ENCODE data around the gene TOLLIP.
"Not testable (repeated sequence)": the region's sequence is repeated elsewhere in the genome, so short reads cannot be mapped to it uniquely, and the experiment has no call there.

Gene TOLLIP

GRCh38 chr11:1279674-1280055, 29.8 kb downstream of the TOLLIP start:
- DNase-seq: no peak

- no peak for DNase-seq
These were observed 30.4 kb downstream of the TOLLIP start for GRCh38 chr11:1278766-1279673.

- DNase-seq: no peak
These were observed 31.4 kb downstream of the TOLLIP start for GRCh38 chr11:1277936-1278512.

GRCh38 chr11:1276866-1277615, 32.4 kb downstream of the TOLLIP start:
- no peak for DNase-seq

- no peak for DNase-seq
These were observed 33.2 kb downstream of the TOLLIP start for GRCh38 chr11:1276041-1276790.

- no peak for DNase-seq
These were observed 34.4 kb downstream of the TOLLIP start for GRCh38 chr11:1275021-1275420.

GRCh38 chr11:1274501-1274900, 34.9 kb downstream of the TOLLIP start:
- DNase-seq: peak in 1 of 2 experiments; percentile 11

- no peak for DNase-seq
These were observed 36.9 kb downstream of the TOLLIP start for GRCh38 chr11:1272531-1272930.

GRCh38 chr11:1271927-1272326, 37.5 kb downstream of the TOLLIP start:
- no peak for DNase-seq

GRCh38 chr11:1271406-1271805, 38.0 kb downstream of the TOLLIP start:
- no peak for DNase-seq

- DNase-seq: no peak
These were observed 38.4 kb downstream of the TOLLIP start for GRCh38 chr11:1271002-1271401.

GRCh38 chr11:1270476-1270875, 39.0 kb downstream of the TOLLIP start:
- DNase-seq: no peak

- DNase-seq: no peak
These were observed 39.5 kb downstream of the TOLLIP start for GRCh38 chr11:1269957-1270356.

GRCh38 chr11:1267441-1268100, 41.9 kb downstream of the TOLLIP start:
- DNase-seq: no peak

GRCh38 chr11:1266976-1267375, 42.5 kb downstream of the TOLLIP start:
- not testable (repeated sequence) for DNase-seq

- not testable (repeated sequence) for DNase-seq
These were observed 44.0 kb downstream of the TOLLIP start for GRCh38 chr11:1265480-1265879.

GRCh38 chr11:1264444-1264843, 45.0 kb downstream of the TOLLIP start:
- peak; percentile 27 to 67 for DNase-seq

GRCh38 chr11:1263010-1263409, 46.4 kb downstream of the TOLLIP start:
- DNase-seq: no peak

- peak; percentile 34 to 76 for DNase-seq
These were observed 47.0 kb downstream of the TOLLIP start for GRCh38 chr11:1262172-1263006.

GRCh38 chr11:1261241-1262071, 48.0 kb downstream of the TOLLIP start:
- DNase-seq: no peak

All from NCI-H524 (cell line).